Measurements from ENCODE around the gene SERPINH1. TPM values are rescaled to one million over a fixed set of nuclear protein-coding genes. Genes with fewer than 3 reads are reported as not detected.

The SERPINH1 gene
- total RNA-seq, 1 donor from 2014 or later = 191 TPM

DNA sequence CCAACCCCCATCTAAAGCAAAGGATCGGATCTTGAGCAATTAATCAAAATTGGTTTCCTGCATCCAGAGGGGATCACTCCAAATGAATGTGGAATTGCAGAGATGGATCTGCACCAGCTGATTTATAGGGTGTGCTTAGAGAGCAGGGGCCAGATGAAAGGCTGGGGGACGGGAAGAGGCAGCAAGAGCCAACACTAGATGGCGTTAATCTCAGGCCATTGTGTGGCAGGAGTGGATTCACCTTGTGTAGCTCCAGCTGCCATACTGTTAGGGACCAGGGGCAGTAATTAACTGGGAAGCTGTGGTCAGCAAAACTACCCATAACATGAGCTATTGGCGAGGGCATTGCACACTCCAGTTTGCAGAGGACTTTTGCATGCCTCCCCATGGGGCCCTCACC lies 35.6 kb downstream of the SERPINH1 start:
- Mint-ChIP-seq H3K9me3 (no peaks in the 10 kb centered on the region), H3K4me1 (peaks cover 30% of the 10 kb centered on the region), H3K27me3 (ENCODE audit: low read depth) (no peaks in the 10 kb centered on the region), H3K27ac (ENCODE audit: unreplicated experiment) (no peak overlapping the region), H3K4me3 (no peak overlapping the region), H3K36me3 (ENCODE audit: low read depth) (no peaks in the 10 kb centered on the region)
- TF ChIP-seq, protein P1, sequence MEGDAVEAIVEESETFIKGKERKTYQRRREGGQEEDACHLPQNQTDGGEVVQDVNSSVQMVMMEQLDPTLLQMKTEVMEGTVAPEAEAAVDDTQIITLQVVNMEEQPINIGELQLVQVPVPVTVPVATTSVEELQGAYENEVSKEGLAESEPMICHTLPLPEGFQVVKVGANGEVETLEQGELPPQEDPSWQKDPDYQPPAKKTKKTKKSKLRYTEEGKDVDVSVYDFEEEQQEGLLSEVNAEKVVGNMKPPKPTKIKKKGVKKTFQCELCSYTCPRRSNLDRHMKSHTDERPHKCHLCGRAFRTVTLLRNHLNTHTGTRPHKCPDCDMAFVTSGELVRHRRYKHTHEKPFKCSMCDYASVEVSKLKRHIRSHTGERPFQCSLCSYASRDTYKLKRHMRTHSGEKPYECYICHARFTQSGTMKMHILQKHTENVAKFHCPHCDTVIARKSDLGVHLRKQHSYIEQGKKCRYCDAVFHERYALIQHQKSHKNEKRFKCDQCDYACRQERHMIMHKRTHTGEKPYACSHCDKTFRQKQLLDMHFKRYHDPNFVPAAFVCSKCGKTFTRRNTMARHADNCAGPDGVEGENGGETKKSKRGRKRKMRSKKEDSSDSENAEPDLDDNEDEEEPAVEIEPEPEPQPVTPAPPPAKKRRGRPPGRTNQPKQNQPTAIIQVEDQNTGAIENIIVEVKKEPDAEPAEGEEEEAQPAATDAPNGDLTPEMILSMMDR (conservative IDR thresholded peaks at IDR 0.05) = peak; percentile 66
- DNase-seq (ENCODE audit: low read depth, low spot score) = peak; percentile 32

DNA sequence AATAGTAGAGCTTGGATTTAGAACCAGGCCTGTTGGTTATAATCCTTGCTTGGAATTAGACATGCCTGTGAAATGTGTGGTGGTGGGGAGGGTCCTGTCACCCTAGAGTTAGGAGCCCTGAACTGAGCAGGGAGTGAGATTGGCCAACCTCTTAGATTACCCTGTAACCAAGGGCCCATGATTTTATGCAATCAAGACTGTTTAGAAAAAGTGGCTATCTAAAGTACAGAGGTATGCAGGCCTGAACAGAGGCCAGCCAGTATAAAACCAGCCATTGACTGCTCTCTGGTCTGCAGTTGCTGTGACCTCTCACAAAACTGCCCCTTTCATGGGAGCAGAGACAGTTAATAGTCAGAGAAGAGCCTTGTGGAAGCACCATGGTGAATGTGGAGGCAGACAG lies 36.2 kb downstream of the SERPINH1 start:
- Mint-ChIP-seq H3K27ac (ENCODE audit: unreplicated experiment) (no peak overlapping the region), H3K4me3 (no peak overlapping the region), H3K27me3 (ENCODE audit: low read depth) (no peaks in the 10 kb centered on the region), H3K36me3 (ENCODE audit: low read depth) (no peaks in the 10 kb centered on the region), H3K9me3 (no peaks in the 10 kb centered on the region), H3K4me1 (peaks cover 35% of the 10 kb centered on the region)
- DNase-seq (ENCODE audit: low read depth, low spot score) = no peak
- TF ChIP-seq, protein P1 (conservative IDR thresholded peaks at IDR 0.05) = no peak

GRCh38 chr11:75598900-75599299 lies 36.8 kb downstream of the SERPINH1 start:
- no peaks in the 10 kb centered on the region for H3K9me3 Mint-ChIP-seq
- H3K27me3 Mint-ChIP-seq (ENCODE audit: low read depth) = no peaks in the 10 kb centered on the region
- no peak overlapping the region for H3K4me3 Mint-ChIP-seq
- H3K4me1 Mint-ChIP-seq = peaks cover 33% of the 10 kb centered on the region
- H3K27ac Mint-ChIP-seq (ENCODE audit: unreplicated experiment) = no peak overlapping the region
- no peak for DNase-seq (ENCODE audit: low read depth, low spot score)
- H3K36me3 Mint-ChIP-seq (ENCODE audit: low read depth) = no peaks in the 10 kb centered on the region
- TF ChIP-seq, protein P1 (conservative IDR thresholded peaks at IDR 0.05) = no peak

- Mint-ChIP-seq H3K27me3 (ENCODE audit: low read depth) (no peaks in the 10 kb centered on the region), H3K9me3 (no peaks in the 10 kb centered on the region), H3K4me3 (no peak overlapping the region), H3K36me3 (ENCODE audit: low read depth) (no peaks in the 10 kb centered on the region), H3K4me1 (peaks cover 20% of the 10 kb centered on the region), H3K27ac (ENCODE audit: unreplicated experiment) (no peak overlapping the region)
- DNase-seq (ENCODE audit: low read depth, low spot score) = no peak
- TF ChIP-seq, protein P1 (conservative IDR thresholded peaks at IDR 0.05) = no peak
These were observed 38.3 kb downstream of the SERPINH1 start for GRCh38 chr11:75600356-75600755.

GRCh38 chr11:75601494-75601893 lies 39.4 kb downstream of the SERPINH1 start:
- no peaks in the 10 kb centered on the region for H3K27me3 Mint-ChIP-seq (ENCODE audit: low read depth)
- TF ChIP-seq, protein P1 (conservative IDR thresholded peaks at IDR 0.05) = no peak
- H3K4me3 Mint-ChIP-seq = no peak overlapping the region
- H3K36me3 Mint-ChIP-seq (ENCODE audit: low read depth) = no peaks in the 10 kb centered on the region
- no peak for DNase-seq (ENCODE audit: low read depth, low spot score)
- no peak overlapping the region for H3K27ac Mint-ChIP-seq (ENCODE audit: unreplicated experiment)
- H3K9me3 Mint-ChIP-seq = no peaks in the 10 kb centered on the region
- peaks cover 20% of the 10 kb centered on the region for H3K4me1 Mint-ChIP-seq

- no peak for DNase-seq (ENCODE audit: low read depth, low spot score)
- TF ChIP-seq, protein P1 (conservative IDR thresholded peaks at IDR 0.05) = no peak
- Mint-ChIP-seq H3K27me3 (ENCODE audit: low read depth) (no peaks in the 10 kb centered on the region), H3K9me3 (no peaks in the 10 kb centered on the region), H3K4me3 (no peak overlapping the region), H3K4me1 (peaks cover 16% of the 10 kb centered on the region), H3K36me3 (ENCODE audit: low read depth) (no peaks in the 10 kb centered on the region), H3K27ac (ENCODE audit: unreplicated experiment) (peak overlapping the region; percentile 38)
These were observed 40.9 kb downstream of the SERPINH1 start for GRCh38 chr11:75602951-75603350.

Data from neural crest cell (in vitro differentiated cells).